ENCODE results near the gene NOC4L. TPM values are rescaled to one million over a fixed set of nuclear protein-coding genes. Genes with fewer than 3 reads are reported as not detected.
"Not testable (repeated sequence)": the region's sequence is repeated elsewhere in the genome, so short reads cannot be mapped to it uniquely, and the experiment has no call there.

The NOC4L gene
- 6.2 TPM for total RNA-seq

GRCh38 chr12:132144115-132144809, at the start of gene NOC4L, which contains the start of gene DDX51:
Gene NOC4L (plus strand): TSS chr12:132144457. CDS start chr12:132144489, 32 bp downstream.
Gene DDX51 (minus strand): TSS chr12:132144319. CDS start chr12:132144296, 23 bp downstream.
- peak; percentile 80 for DNase-seq

GRCh38 chr12:132095520-132096409, 48.5 kb upstream of the NOC4L start:
- DNase-seq = no peak

GRCh38 chr12:132099739-132100138, 44.5 kb upstream of the NOC4L start:
- no peak for DNase-seq

- no peak for DNase-seq
These were observed 43.8 kb upstream of the NOC4L start for GRCh38 chr12:132100306-132101065.

- DNase-seq = no peak
These were observed 42.0 kb upstream of the NOC4L start for GRCh38 chr12:132102297-132102696.

- not testable (repeated sequence) for DNase-seq
These were observed 41.2 kb upstream of the NOC4L start for GRCh38 chr12:132103072-132103471.

- no peak for DNase-seq
These were observed 40.5 kb upstream of the NOC4L start for GRCh38 chr12:132103542-132104308.

- no peak for DNase-seq
These were observed 38.8 kb upstream of the NOC4L start for GRCh38 chr12:132105467-132105866.

- DNase-seq = no peak
These were observed 37.3 kb upstream of the NOC4L start for GRCh38 chr12:132106921-132107320.

- no peak for DNase-seq
These were observed 35.9 kb upstream of the NOC4L start for GRCh38 chr12:132108211-132108832.

GRCh38 chr12:132109741-132110140, 34.5 kb upstream of the NOC4L start:
- DNase-seq = no peak

- DNase-seq = no peak
These were observed 33.6 kb upstream of the NOC4L start for GRCh38 chr12:132110677-132111076.

- no peak for DNase-seq
These were observed 32.5 kb upstream of the NOC4L start for GRCh38 chr12:132111654-132112304.

- DNase-seq = no peak
These were observed 29.6 kb upstream of the NOC4L start for GRCh38 chr12:132114667-132115066.

GRCh38 chr12:132115500-132115899, 28.8 kb upstream of the NOC4L start:
- DNase-seq = no peak

GRCh38 chr12:132116709-132117557, 27.3 kb upstream of the NOC4L start:
- DNase-seq = no peak

GRCh38 chr12:132117558-132117875, 26.7 kb upstream of the NOC4L start:
- DNase-seq = no peak

GRCh38 chr12:132118876-132119275, 25.4 kb upstream of the NOC4L start:
- no peak for DNase-seq

GRCh38 chr12:132121283-132121682, 23.0 kb upstream of the NOC4L start:
- DNase-seq = no peak

Data from occipital lobe (tissue), 2 donors.